Effector memory CD4-positive, alpha-beta T cell (primary cell): ENCODE measurements around the gene LIPE.

Source experiments
- DNase-seq, 3 donors: peaks; one replicate each; pipeline ENCODE4 v3.0.0-alpha.2; 2020
- H3K27ac ChIP-seq: 2 replicates; pipeline ENCODE4 v1.7.0; 2013; ENCODE audit warnings: mild to moderate bottlenecking, low read length, moderate library complexity; ENCODE audit not compliant: insufficient read depth, poor library complexity, severe bottlenecking
- H3K27me3 ChIP-seq: replicated peaks from 2 replicates; pipeline ENCODE4 v1.7.0; 2013; ENCODE audit warnings: mild to moderate bottlenecking, low read length; ENCODE audit not compliant: insufficient read depth, control insufficient read depth, poor library complexity, severe bottlenecking
- H3K36me3 ChIP-seq: 2 replicates; pipeline ENCODE4 v1.7.0; 2013; ENCODE audit warnings: mild to moderate bottlenecking, low read length, moderate library complexity; ENCODE audit not compliant: control insufficient read depth, insufficient read depth
- H3K4me1 ChIP-seq: 2 replicates; pipeline ENCODE4 v1.7.0; 2013; ENCODE audit warnings: low read length, mild to moderate bottlenecking; ENCODE audit not compliant: control insufficient read depth, insufficient read depth, poor library complexity, severe bottlenecking
- H3K4me3 ChIP-seq: 2 replicates; pipeline ENCODE4 v1.7.0; 2013; ENCODE audit warnings: low read length, low read depth, mild to moderate bottlenecking; ENCODE audit not compliant: insufficient read depth, poor library complexity, severe bottlenecking
- H3K9me3 ChIP-seq: 2 replicates; pipeline ENCODE4 v1.7.0; 2013; ENCODE audit warnings: mild to moderate bottlenecking, low read length, moderate library complexity; ENCODE audit not compliant: control insufficient read depth

Gene LIPE

DNA sequence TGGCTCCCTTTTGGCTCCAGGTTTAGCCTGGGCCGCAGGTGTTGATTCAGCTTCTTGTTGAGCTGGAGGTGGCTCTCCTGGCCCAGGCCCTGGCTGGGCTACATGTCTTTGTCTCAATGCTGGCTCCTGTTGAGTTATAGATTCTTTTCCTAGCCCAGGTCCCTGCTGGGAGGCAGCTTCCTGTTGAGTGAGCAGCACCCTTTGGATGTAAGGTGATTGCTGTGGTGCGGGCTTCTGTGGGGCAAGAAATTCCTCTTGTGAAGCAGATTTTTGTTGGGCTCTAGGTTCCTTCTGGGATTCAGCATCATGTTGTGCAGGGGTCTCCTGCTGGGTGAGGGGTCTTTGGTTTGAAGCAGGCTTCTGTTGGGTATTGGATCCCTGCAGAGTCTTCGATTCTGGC is 545 bp downstream of the LIPE start:
- DNase-seq = no peak
- H3K27ac ChIP-seq = no peak overlapping the region
- H3K36me3 ChIP-seq = no peaks in the 10 kb centered on the region
- no peak overlapping the region for H3K4me3 ChIP-seq
- peaks cover 23% of the 10 kb centered on the region for H3K4me1 ChIP-seq
- H3K9me3 ChIP-seq = no peaks in the 10 kb centered on the region
- no peaks in the 10 kb centered on the region for H3K27me3 ChIP-seq

DNA sequence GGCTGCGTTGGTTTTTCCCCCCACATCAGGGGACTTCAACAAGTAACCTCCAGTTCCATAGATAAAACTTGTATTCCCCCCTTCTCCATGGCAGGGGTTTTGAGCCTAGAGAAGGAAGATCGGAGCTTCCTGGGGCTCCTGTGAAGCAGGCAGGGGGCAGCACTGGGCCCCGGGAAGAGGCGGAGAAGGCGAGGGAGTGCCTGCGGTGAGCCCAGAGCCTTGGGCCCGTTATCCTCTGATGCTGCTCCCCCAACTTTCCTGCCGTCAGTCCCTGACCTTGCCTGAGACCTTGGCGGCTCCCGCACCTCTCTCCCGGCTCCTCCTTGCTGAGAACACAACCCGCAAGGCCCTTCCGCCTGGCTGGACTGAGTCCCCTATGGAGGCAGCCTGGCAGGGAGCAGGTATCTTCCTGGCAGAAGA is 2.5 kb downstream of the LIPE start:
- H3K4me1 ChIP-seq = peaks cover 24% of the 10 kb centered on the region
- no peak for DNase-seq
- H3K27me3 ChIP-seq = no peaks in the 10 kb centered on the region
- no peaks in the 10 kb centered on the region for H3K36me3 ChIP-seq
- H3K9me3 ChIP-seq = no peaks in the 10 kb centered on the region
- no peak overlapping the region for H3K4me3 ChIP-seq
- H3K27ac ChIP-seq = no peak overlapping the region

DNA sequence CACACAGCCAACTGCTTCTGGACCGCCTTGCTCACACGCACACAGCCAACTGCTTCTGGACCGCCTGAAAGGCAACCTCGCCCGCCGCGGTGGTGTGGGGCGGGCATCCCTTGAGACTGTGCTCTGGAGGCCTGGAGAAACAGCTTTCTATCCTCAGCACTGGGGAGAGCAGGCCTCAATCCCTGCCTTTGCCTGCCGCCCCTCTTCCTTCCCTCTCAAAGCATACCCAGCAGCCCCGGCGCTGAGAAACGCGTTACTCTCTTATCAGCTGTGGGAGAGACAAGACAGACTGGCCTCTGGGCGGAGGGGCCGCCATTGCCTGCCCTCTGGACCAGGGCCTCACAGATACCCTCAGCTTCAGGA is 2.9 kb downstream of the LIPE start:
- no peaks in the 10 kb centered on the region for H3K27me3 ChIP-seq
- H3K4me3 ChIP-seq = peak overlapping the region; percentile 80
- H3K36me3 ChIP-seq = no peaks in the 10 kb centered on the region
- peaks cover 27% of the 10 kb centered on the region for H3K4me1 ChIP-seq
- DNase-seq = no peak
- H3K27ac ChIP-seq = no peak overlapping the region
- H3K9me3 ChIP-seq = no peaks in the 10 kb centered on the region

DNA sequence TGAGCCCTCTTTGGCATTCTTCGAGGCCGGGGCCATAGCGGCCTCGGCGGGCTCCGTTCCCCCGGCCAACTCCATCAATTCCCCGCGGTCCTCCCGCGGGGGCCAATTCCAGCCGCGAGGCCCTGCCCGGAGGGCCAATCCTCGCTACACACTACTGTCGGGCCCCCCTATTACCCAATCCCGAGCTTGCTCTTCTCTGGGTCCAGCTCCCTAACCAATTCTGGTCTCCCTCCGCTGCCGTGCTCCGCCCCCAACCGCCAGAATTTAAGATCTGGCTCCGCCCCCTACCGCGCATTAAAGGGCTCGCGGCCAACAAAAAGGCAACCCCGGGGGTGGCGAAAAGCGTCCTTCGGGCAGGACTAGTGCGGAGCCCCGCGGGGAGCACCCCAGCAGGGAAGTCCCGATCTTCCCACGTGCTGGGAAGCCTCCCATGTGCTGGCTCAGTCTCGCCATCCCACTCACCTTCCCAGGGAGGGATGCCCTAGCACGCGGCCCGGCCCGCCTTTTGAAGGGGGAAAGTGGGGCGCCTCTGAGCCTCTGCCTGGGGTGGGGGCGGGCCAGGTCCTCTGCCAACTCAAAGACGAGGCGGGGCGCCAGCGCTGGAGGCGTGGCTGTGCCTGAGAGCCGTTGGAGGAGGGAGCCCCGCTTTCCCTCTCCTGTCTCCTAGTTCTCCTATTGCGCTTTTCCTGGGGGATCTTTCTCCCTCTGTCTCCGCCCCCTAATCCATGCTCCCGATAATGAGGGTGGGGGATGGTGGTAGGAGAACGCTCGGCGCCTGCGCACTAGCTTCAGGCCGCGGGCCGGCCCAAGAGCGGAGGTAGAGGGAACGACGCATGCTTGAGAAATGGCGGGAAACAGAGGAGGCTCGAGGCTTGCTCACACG is 3.5 kb downstream of the LIPE start:
- Histone ChIP-seq H3K4me1 (peaks cover 27% of the 10 kb centered on the region), H3K4me3 (peak overlapping the region; percentile 80), H3K36me3 (no peaks in the 10 kb centered on the region), H3K9me3 (no peaks in the 10 kb centered on the region), H3K27me3 (no peaks in the 10 kb centered on the region), H3K27ac (peak overlapping the region; percentile 75)
- peak; percentile 85 to 89 (median 87) for DNase-seq

DNA sequence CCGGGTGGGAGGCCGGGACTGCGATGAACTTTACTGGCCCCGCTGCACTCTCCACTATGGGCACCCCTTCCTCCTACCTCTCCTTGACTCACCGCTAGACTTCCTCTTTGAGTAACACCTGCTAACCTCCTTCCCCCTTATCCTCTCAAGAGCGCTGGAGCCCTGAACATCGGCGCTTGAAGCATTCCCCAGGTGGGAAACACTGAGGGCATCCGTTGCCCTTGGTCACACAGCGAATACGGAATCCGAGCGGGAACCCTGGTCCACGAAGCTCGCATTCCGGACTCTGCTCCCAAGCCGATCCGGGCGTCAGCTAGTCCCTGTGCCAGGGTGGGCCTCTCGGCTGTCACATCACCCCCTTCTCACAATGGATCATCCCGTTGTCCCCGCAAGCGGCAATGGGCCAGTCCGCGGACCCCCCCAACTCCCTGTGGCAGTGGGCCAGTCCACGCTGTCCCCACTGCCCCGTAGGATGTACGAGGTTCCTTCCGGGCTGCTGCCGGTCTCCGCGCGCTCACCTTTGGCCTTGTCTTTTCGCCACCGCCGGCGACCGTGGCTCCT is 4.2 kb downstream of the LIPE start:
- Histone ChIP-seq H3K4me3 (peak overlapping the region; percentile 80), H3K27ac (peak overlapping the region; percentile 75), H3K36me3 (no peaks in the 10 kb centered on the region), H3K27me3 (no peaks in the 10 kb centered on the region), H3K4me1 (peaks cover 27% of the 10 kb centered on the region), H3K9me3 (no peaks in the 10 kb centered on the region)
- peak; percentile 35 to 55 (median 45) for DNase-seq

DNA sequence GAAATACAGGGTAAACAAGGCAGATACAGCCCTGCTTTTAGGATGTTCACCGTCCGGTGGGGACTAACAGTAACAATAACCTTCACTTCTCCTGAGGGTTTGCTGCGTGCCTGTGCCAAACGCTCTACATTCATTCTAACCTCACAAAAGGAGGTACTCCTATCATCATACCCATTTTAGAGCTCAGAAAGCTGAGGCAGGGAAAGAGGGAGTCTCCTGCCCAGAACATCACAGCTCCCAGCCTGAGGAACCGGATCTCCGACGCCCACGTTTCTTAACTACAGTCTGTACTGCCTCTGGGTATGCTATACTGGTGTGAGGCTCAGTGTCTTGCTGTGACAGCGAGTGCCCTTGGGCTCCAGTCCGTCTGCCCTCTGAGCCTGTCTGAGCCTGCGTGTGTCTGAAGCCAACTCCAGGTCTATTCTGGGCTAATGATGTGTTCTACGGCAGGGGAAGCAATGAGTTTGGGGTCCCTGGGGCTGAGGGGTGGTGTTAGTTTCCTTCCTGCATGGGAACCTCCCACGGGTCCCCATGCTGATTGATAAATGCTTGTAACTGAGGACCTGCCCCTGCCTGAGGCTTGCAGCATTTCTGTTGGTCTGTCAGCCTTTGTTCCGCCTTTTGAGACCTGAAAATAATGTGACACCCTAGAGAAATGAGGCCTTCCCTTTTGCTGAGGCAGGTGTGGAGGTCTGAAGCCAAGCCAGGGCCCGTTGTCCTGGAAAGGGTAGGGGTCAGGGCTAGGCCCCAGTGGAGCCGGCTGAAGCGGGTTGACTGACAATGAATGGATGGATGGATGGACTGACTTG is 4.9 kb downstream of the LIPE start:
- Histone ChIP-seq H3K27ac (peak overlapping the region; percentile 75), H3K4me3 (peak overlapping the region; percentile 80), H3K36me3 (no peaks in the 10 kb centered on the region), H3K4me1 (peaks cover 27% of the 10 kb centered on the region), H3K27me3 (no peaks in the 10 kb centered on the region), H3K9me3 (no peaks in the 10 kb centered on the region)
- no peak for DNase-seq

DNA sequence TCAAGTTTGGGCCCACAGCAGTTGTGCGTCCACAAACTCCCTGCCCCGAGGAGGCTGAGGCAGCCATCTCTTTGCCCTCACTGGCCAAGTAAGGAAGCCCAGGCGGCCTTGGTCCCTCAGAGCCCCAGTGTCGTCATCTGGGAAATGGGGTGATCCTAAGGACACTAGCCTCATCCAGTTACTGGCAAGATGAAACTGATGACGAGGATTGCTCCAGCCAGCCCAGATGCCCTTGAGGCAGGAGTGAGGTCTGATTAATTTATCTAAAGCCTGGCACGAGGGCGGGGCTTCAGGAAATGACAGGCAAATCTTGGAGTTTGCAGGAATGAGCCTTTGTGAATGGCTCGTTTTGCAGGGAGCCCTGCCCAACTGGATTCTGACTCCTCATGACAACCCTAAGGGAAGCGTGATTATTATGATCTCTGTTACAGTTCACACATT is 5.6 kb downstream of the LIPE start:
- DNase-seq = no peak
- Histone ChIP-seq H3K9me3 (no peaks in the 10 kb centered on the region), H3K4me3 (no peak overlapping the region), H3K36me3 (no peaks in the 10 kb centered on the region), H3K4me1 (peaks cover 27% of the 10 kb centered on the region), H3K27me3 (no peaks in the 10 kb centered on the region), H3K27ac (no peak overlapping the region)

DNA sequence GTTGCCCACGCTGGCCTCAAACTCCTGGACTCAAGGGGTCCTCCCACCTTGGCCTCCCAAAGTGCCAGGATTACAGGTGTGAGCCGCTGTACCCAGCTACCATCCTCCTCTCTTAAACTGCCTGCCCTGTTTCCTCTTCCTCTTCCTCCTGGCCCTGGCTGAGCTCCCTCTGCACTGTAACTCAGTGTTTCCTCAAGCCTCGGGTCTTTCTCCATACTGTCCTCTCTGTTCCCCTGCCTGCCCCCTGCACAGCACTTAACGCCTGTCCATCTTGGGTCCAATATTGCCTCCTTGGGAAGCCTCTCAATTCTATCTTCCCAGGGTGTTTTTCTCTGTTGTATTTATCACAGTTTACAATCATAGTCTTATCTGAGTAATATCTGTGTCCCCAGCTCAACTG is 6.1 kb downstream of the LIPE start:
- Histone ChIP-seq H3K27me3 (no peaks in the 10 kb centered on the region), H3K4me1 (peaks cover 27% of the 10 kb centered on the region), H3K36me3 (no peaks in the 10 kb centered on the region), H3K27ac (no peak overlapping the region), H3K4me3 (no peak overlapping the region), H3K9me3 (no peaks in the 10 kb centered on the region)
- no peak for DNase-seq

DNA sequence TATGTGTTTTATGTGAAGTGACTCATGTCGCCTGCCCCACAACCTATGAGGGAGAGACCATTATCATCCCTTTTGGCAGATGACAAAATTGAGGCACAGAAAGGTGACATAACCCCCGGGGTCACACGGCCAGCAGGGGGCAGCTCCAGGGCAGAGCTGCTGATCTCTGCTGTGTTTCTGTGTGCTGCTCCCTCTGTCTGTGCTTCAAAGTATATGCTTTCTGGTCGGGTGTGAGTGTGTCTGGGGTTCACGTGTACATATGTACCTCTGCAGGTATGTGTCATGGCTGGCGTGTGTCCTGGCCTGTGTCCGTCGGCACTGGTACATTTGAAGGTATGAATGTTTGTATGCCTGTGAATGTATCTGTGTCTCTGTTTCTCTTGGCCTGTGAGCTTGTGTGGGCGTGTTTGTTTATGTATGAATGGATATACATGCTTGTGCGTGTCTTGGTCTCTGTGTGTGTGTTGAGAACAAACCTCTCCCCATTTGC is 7.1 kb downstream of the LIPE start:
- Histone ChIP-seq H3K27ac (no peak overlapping the region), H3K36me3 (no peaks in the 10 kb centered on the region), H3K27me3 (no peaks in the 10 kb centered on the region), H3K4me1 (peaks cover 27% of the 10 kb centered on the region), H3K9me3 (no peaks in the 10 kb centered on the region), H3K4me3 (no peak overlapping the region)
- DNase-seq = peak; percentile 55 to 65 (median 64)
